Urinary bladder (tissue), 4 donors: Measurements from ENCODE around the gene CLN3. TPM values are rescaled to one million over a fixed set of nuclear protein-coding genes. Genes with fewer than 3 reads are reported as not detected.
"Not testable (repeated sequence)": the region's sequence is repeated elsewhere in the genome, so short reads cannot be mapped to it uniquely, and the experiment has no call there.

Experiments
- DNase-seq: peaks from one replicate; pipeline ENCODE4 v3.0.0-alpha.2; 2015; ENCODE audit errors: extremely low spot score
- H3K27ac ChIP-seq: one replicate; pipeline ENCODE4 v1.5.1; 2013; ENCODE audit warnings: low read depth, mild to moderate bottlenecking, moderate library complexity
- H3K36me3 ChIP-seq: one replicate; pipeline ENCODE4 v1.6.1; 2013; ENCODE audit warnings: mild to moderate bottlenecking, moderate library complexity; ENCODE audit not compliant: insufficient read depth
- H3K4me1 ChIP-seq: one replicate; pipeline ENCODE4 v1.6.1; 2013; ENCODE audit warnings: mild to moderate bottlenecking, moderate library complexity; ENCODE audit not compliant: insufficient read depth
- H3K4me3 ChIP-seq: one replicate; pipeline ENCODE4 v1.5.1; 2013; ENCODE audit warnings: low read depth, low read length
- WGBS: extraction: QIAGEN DNeasy Blood & Tissue Kit; methylation state at CpG from one replicate; pipeline ENCODE4 v1.1.7; 2013; 5-methylcytosine and 5-hydroxymethylcytosine counted together
- polyA plus RNA-seq: library from polyadenylated mRNA; stranded (reverse); fragments of 200-250 nt; gene quantifications from one replicate; pipeline ENCODE4 v1.2.3, GENCODE V29; 2013
- total RNA-seq: library from RNA; depleted of rRNA; stranded (reverse); fragments of >200 nt; gene quantifications from one replicate; pipeline ENCODE4 v1.2.3, GENCODE V29; 2014
- donor health status: healthy with polysubstance abuse.
- donor health status: healthy.

CLN3 gene
- total and polyA plus RNA-seq, 2 donors = 10.7 to 32.2 TPM

GRCh38 chr16:28503470-28504259 lies 11.8 kb upstream of the CLN3 start:
- no peak for DNase-seq
- no peaks in the 10 kb centered on the region for H3K36me3 ChIP-seq
- no peak overlapping the region for H3K4me3 ChIP-seq
- no peak overlapping the region for H3K27ac ChIP-seq
- WGBS = 77% methylated on average over 15 of the region's 15 CpGs
- no peaks in the 10 kb centered on the region for H3K4me1 ChIP-seq

GRCh38 chr16:28502290-28502689 lies 10.4 kb upstream of the CLN3 start:
- H3K27ac ChIP-seq = no peak overlapping the region
- no peak for DNase-seq
- H3K4me3 ChIP-seq = no peak overlapping the region
- WGBS = 81% methylated on average over 2 of the region's 2 CpGs
- no peaks in the 10 kb centered on the region for H3K36me3 ChIP-seq
- H3K4me1 ChIP-seq = no peaks in the 10 kb centered on the region

- no peak for DNase-seq
- 88% methylated on average over 19 of the region's 19 CpGs for WGBS
- Histone ChIP-seq H3K4me1 (no peaks in the 10 kb centered on the region), H3K4me3 (no peak overlapping the region), H3K27ac (no peak overlapping the region), H3K36me3 (no peaks in the 10 kb centered on the region)
These were observed 9.7 kb upstream of the CLN3 start for GRCh38 chr16:28501258-28502232.

- WGBS = 82% methylated on average over 18 of the region's 18 CpGs
These were observed 8.8 kb upstream of the CLN3 start for GRCh38 chr16:28500476-28501180.

GRCh38 chr16:28499854-28500253 lies 8.0 kb upstream of the CLN3 start:
- H3K4me1 ChIP-seq = no peaks in the 10 kb centered on the region
- 70% methylated on average over 10 of the region's 10 CpGs for WGBS
- DNase-seq = no peak
- no peak overlapping the region for H3K4me3 ChIP-seq
- no peaks in the 10 kb centered on the region for H3K36me3 ChIP-seq
- no peak overlapping the region for H3K27ac ChIP-seq

More at GRCh38 chr16:28500476-28501180, 8.8 kb upstream of the CLN3 start:
- not testable (repeated sequence) for H3K36me3 ChIP-seq, H3K27ac ChIP-seq, H3K4me1 ChIP-seq, DNase-seq, H3K4me3 ChIP-seq

- Histone ChIP-seq H3K4me3 (no peak overlapping the region), H3K27ac (no peak overlapping the region), H3K36me3 (no peaks in the 10 kb centered on the region), H3K4me1 (no peaks in the 10 kb centered on the region)
- DNase-seq = no peak
- 79% methylated on average over 15 of the region's 15 CpGs for WGBS
These were observed 7.0 kb upstream of the CLN3 start for GRCh38 chr16:28498666-28499381.

GRCh38 chr16:28497861-28498599 lies 6.2 kb upstream of the CLN3 start:
- no peaks in the 10 kb centered on the region for H3K4me1 ChIP-seq
- H3K4me3 ChIP-seq = no peak overlapping the region
- H3K36me3 ChIP-seq = no peaks in the 10 kb centered on the region
- 88% methylated on average over 33 of the region's 33 CpGs for WGBS
- no peak overlapping the region for H3K27ac ChIP-seq
- no peak for DNase-seq

- Histone ChIP-seq H3K27ac (no peak overlapping the region), H3K36me3 (no peaks in the 10 kb centered on the region), H3K4me3 (no peak overlapping the region), H3K4me1 (no peaks in the 10 kb centered on the region)
- WGBS = 87% methylated on average over 9 of the region's 9 CpGs
- DNase-seq = no peak
These were observed 5.5 kb upstream of the CLN3 start for GRCh38 chr16:28497386-28497785.

GRCh38 chr16:28496844-28497243 lies 5.0 kb upstream of the CLN3 start:
- Histone ChIP-seq H3K4me3 (no peak overlapping the region), H3K27ac (no peak overlapping the region), H3K36me3 (no peaks in the 10 kb centered on the region), H3K4me1 (no peaks in the 10 kb centered on the region)
- no peak for DNase-seq
- 68% methylated on average over 19 of the region's 19 CpGs for WGBS

GRCh38 chr16:28495795-28496749 lies 4.2 kb upstream of the CLN3 start:
- Histone ChIP-seq H3K4me1 (no peaks in the 10 kb centered on the region), H3K36me3 (no peaks in the 10 kb centered on the region), H3K27ac (no peak overlapping the region), H3K4me3 (no peak overlapping the region)
- DNase-seq = no peak
- WGBS = 88% methylated on average over 20 of the region's 20 CpGs

GRCh38 chr16:28495098-28495793 lies 3.4 kb upstream of the CLN3 start:
- Histone ChIP-seq H3K4me1 (no peaks in the 10 kb centered on the region), H3K36me3 (no peaks in the 10 kb centered on the region), H3K27ac (peak overlapping the region; percentile 68), H3K4me3 (no peak overlapping the region)
- WGBS = 73% methylated on average over 13 of the region's 13 CpGs
- no peak for DNase-seq
